Loucy (cell line): ENCODE results near the gene RAD21L1.
A peak's percentile ranks its signal among the peaks of the same experiment; 100 is the strongest.

Experiments
- H2AFZ ChIP-seq: fragments of 200-600 bp; sonication (generic); 2 replicates; pipeline ENCODE4 v1.6.0; 2016; ENCODE audit warnings: antibody characterized with exemption, mild to moderate bottlenecking, low read length, moderate library complexity
- H3F3A ChIP-seq: fragments of 200-600 bp; 2 replicates; pipeline ENCODE4 v1.6.0; 2016; ENCODE audit warnings: antibody characterized with exemption, low read depth, mild to moderate bottlenecking
- H3K27me3 ChIP-seq: fragments of 200-600 bp; sonication (generic); 2 replicates; pipeline ENCODE4 v1.6.1; 2014; ENCODE audit warnings: low read length, mild to moderate bottlenecking; ENCODE audit not compliant: insufficient read depth, poor library complexity, severe bottlenecking
- H3K36me3 ChIP-seq: fragments of 200-600 bp; sonication (generic); 2 replicates; pipeline ENCODE4 v1.6.1; 2016; ENCODE audit warnings: low read length; ENCODE audit not compliant: insufficient read depth
- H3K4me1 ChIP-seq: fragments of 200-600 bp; sonication (generic); 2 replicates; pipeline ENCODE4 v1.5.1; 2014; ENCODE audit warnings: low read length, mild to moderate bottlenecking; ENCODE audit not compliant: insufficient read depth, poor library complexity, severe bottlenecking
- H3K4me2 ChIP-seq: fragments of 200-600 bp; sonication (generic); 2 replicates; pipeline ENCODE4 v1.6.0; 2014; ENCODE audit warnings: antibody characterized with exemption, low read length, low read depth, mild to moderate bottlenecking; ENCODE audit not compliant: poor library complexity, severe bottlenecking
- H3K4me3 ChIP-seq: fragments of 200-600 bp; sonication (generic); 2 replicates; pipeline ENCODE4 v1.5.1; 2014; ENCODE audit warnings: low read length, mild to moderate bottlenecking, mixed read lengths; ENCODE audit not compliant: poor library complexity, severe bottlenecking
- H3K79me2 ChIP-seq: fragments of 200-600 bp; sonication (generic); 2 replicates; pipeline ENCODE4 v1.6.1; 2014; ENCODE audit warnings: low read length; ENCODE audit not compliant: insufficient read depth
- H3K9ac ChIP-seq: fragments of 200-600 bp; sonication (generic); 2 replicates; pipeline ENCODE4 v1.6.0; 2014; ENCODE audit warnings: mild to moderate bottlenecking, low read depth, low read length, moderate library complexity; ENCODE audit not compliant: poor library complexity, severe bottlenecking
- H3K9me2 ChIP-seq: fragments of 200-600 bp; sonication (generic); replicated peaks from 2 replicates; pipeline ENCODE4 v1.6.1; 2016; ENCODE audit warnings: low read depth, low read length, mixed read lengths
- H3K9me3 ChIP-seq: fragments of 200-600 bp; sonication (generic); 2 replicates; pipeline ENCODE4 v1.6.1; 2014; ENCODE audit warnings: mild to moderate bottlenecking, antibody characterized with exemption, low read length, low read depth; ENCODE audit not compliant: insufficient read depth
- H4K20me1 ChIP-seq: fragments of 200-600 bp; sonication (generic); 2 replicates; pipeline ENCODE4 v1.6.0; 2014; ENCODE audit warnings: antibody characterized with exemption, low read length, mild to moderate bottlenecking; ENCODE audit not compliant: insufficient read depth, poor library complexity, severe bottlenecking
- CTCF ChIP-seq: fragments of 200-600 bp; sonication (generic); conservative IDR thresholded peaks from 2 replicates; pipeline ENCODE4 v1.5.1; 2014; ENCODE audit warnings: mild to moderate bottlenecking, antibody characterized with exemption, low read length
- EZH2phosphoT487 ChIP-seq: fragments of 200-600 bp; IDR thresholded peaks from 2 replicates; pipeline ENCODE4 v1.6.1; 2018; ENCODE audit warnings: antibody characterized with exemption, mild to moderate bottlenecking, moderate library complexity, borderline replicate concordance

RAD21L1 gene

DNA sequence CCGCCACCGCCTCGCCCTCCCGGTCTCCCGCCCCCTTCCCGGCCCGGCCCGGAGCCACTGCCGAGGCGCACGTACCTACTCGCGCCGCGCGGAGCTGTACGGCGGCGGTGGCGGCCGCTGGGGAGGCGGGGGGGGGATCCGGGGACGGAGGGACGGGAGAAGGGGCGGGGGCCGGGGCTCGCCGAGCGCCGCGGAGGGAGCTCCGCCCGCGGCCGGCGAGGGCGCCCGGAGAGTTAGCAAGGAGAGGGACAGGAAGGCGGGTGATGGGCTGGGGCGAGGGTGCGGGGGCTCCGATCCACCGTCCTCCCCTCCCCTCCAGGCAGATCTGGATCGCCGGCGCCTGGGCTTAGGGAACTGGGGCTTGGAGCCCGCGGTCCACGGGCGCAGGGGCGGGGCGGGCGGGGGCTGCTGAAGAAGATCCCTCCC is 40.5 kb upstream of the RAD21L1 start:
- H3F3A ChIP-seq: no peaks in the 10 kb centered on the region

GRCh38 chr20:1185790-1186334 is 40.0 kb upstream of the RAD21L1 start:
- no peaks in the 10 kb centered on the region for H4K20me1 ChIP-seq
- H3K9ac ChIP-seq: no peak overlapping the region
- no peak overlapping the region for H2AFZ ChIP-seq
- H3K4me3 ChIP-seq: no peak overlapping the region
- no peaks in the 10 kb centered on the region for H3K4me1 ChIP-seq
- H3F3A ChIP-seq: no peaks in the 10 kb centered on the region
- no peaks in the 10 kb centered on the region for H3K36me3 ChIP-seq
- H3K27me3 ChIP-seq: no peaks in the 10 kb centered on the region
- H3K79me2 ChIP-seq: no peaks in the 10 kb centered on the region
- H3K4me2 ChIP-seq: no peak overlapping the region
- TF ChIP-seq CTCF: peak; percentile 59
- TF ChIP-seq EZH2phosphoT487: no peak
- H3K9me3 ChIP-seq: no peaks in the 10 kb centered on the region
- H3K9me2 ChIP-seq: no peaks in the 10 kb centered on the region

More for the DNA sequence above, 40.5 kb upstream of the RAD21L1 start:
- no peak overlapping the region for H2AFZ ChIP-seq
- H3K4me3 ChIP-seq: no peak overlapping the region
- no peaks in the 10 kb centered on the region for H3K9me3 ChIP-seq
- no peaks in the 10 kb centered on the region for H4K20me1 ChIP-seq
- H3K9ac ChIP-seq: no peak overlapping the region
- no peaks in the 10 kb centered on the region for H3K27me3 ChIP-seq
- H3K79me2 ChIP-seq: no peaks in the 10 kb centered on the region
- no peaks in the 10 kb centered on the region for H3K4me1 ChIP-seq
- no peak for TF ChIP-seq EZH2phosphoT487
- TF ChIP-seq CTCF: no peak
- H3K4me2 ChIP-seq: no peak overlapping the region
- H3K9me2 ChIP-seq: no peaks in the 10 kb centered on the region
- H3K36me3 ChIP-seq: no peaks in the 10 kb centered on the region

DNA sequence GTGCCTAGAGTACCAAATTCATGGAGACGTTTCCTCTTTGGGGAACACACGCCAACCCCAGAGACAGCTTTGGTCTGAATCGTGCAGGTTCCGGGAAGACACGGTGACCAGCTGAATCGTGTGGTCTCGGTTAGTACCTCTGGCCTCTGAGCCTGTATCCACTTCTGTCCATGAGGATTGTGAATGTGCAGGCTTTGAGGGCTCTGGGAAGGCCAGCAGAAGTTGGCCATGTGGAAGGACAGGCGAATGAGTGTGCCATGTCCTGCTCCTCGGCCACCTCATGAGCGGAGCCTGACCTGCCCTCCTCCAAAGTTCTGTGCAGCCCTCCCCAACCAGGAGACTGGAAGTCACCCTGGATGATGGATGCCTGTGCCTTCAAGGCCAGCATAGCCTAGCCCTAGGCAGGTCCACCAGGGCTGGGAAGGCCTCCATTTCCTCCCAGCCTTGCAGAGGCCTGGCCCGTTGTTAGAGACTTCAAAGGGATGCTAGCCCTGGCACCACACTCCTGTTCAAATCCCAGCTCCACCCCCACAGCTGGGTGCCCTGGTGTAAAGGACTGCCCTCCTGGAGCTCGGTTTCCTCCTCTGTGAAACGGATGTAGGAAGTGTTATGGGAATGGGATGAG is 39.4 kb upstream of the RAD21L1 start:
- TF ChIP-seq EZH2phosphoT487: no peak
- TF ChIP-seq CTCF: no peak
- no peaks in the 10 kb centered on the region for H3K9me2 ChIP-seq
- H3K79me2 ChIP-seq: no peaks in the 10 kb centered on the region
- no peaks in the 10 kb centered on the region for H3F3A ChIP-seq
- H3K9me3 ChIP-seq: no peaks in the 10 kb centered on the region
- no peaks in the 10 kb centered on the region for H3K4me1 ChIP-seq
- no peak overlapping the region for H3K4me3 ChIP-seq
- H2AFZ ChIP-seq: no peak overlapping the region
- H3K9ac ChIP-seq: no peak overlapping the region
- no peaks in the 10 kb centered on the region for H3K36me3 ChIP-seq
- H4K20me1 ChIP-seq: no peaks in the 10 kb centered on the region
- no peak overlapping the region for H3K4me2 ChIP-seq
- no peaks in the 10 kb centered on the region for H3K27me3 ChIP-seq
